Measurements from ENCODE around the gene TNFAIP1. TPM values are rescaled to one million over a fixed set of nuclear protein-coding genes. Genes with fewer than 3 reads are reported as not detected.
"Not testable (repeated sequence)": the region's sequence is repeated elsewhere in the genome, so short reads cannot be mapped to it uniquely, and the experiment has no call there.

Gene TNFAIP1, protein sequence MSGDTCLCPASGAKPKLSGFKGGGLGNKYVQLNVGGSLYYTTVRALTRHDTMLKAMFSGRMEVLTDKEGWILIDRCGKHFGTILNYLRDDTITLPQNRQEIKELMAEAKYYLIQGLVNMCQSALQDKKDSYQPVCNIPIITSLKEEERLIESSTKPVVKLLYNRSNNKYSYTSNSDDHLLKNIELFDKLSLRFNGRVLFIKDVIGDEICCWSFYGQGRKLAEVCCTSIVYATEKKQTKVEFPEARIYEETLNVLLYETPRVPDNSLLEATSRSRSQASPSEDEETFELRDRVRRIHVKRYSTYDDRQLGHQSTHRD
- total RNA-seq, result 58.5 TPM
- long read RNA-seq, transcript TNFAIP1-201 (7 exons, 3,627 nt), result major isoform, 36 of 111 reads
- long read RNA-seq, partial matches to known transcripts, result 68 of 111 reads
- long read RNA-seq, other reads (novel, unspliced or antisense), result 7 of 111 reads

DNA sequence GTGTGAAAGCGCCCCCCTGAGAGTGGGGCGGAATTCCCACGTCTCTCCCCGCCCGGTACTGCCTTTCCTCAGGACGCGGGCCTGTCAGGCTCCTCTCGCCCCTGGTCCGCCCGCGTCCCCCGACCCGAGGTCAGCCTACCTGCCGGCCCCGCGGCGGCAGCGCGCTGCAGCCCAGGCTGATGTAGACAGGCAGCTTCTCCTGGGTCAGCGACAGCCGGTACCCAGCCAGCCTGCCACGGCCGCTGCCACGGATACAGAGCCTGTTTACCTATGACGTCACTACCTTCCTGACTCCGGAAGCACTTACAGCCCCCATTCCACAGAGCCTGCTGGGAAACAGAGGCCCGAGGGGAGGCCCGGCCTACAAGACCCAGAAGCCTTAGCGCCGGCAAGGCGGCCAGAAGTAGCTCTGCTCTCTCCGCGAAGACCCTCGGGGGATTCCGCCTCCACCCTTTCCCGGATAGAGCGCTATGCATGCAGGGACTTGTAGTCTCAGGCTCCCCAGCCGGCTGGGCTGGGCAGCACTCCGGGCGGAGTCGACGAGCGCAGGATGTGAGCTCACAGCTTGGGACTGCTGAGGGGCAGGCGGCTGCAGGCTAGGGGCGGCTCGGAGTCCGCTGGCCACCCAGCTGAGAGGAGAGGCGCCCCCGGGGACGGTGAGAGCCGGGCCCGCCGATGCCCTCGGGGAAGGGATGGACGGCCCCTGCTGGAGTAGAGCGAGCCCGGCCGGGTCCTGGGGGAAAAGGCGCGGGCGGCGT lies at the start of gene TNFAIP1, which contains the start of gene IFT20:
Gene TNFAIP1, plus strand, starts transcription at position 561 of the 758 bp plus-strand sequence. CDS start 3,761 bp downstream, outside the sequence.
Gene IFT20, minus strand, starts transcription at position 272 of the 758 bp plus-strand sequence. CDS start 3,487 bp downstream, outside the sequence.
- peak; percentile 99 for DNase-seq (ENCODE audit: low spot score)
- intact Hi-C loops (cut with DNase I), result loop anchor here (1.0 to 5.0 kb wide), 3 partner anchors 22 to 617 kb away; partner anchors contain the start of genes PHF12, POLDIP2, SARM1 and VTN

DNA sequence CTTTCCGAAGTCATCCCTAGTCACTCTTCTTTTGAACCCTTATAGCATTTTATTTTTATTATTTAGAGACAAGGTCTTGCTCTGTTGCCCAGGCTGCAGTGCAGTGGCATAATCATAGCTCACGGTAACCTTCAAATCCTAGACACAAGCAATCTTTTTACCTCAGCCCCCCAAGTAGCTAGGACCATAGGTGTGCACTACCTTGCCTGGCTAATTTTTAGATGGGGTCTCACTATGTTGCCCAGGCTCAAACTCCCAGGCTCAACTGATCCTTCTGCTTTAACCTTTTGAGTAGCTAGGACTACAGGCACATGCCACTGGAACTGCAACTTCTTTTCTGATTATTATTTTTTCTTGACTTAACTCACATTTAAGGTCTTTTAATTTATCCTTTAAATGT lies 49.6 kb upstream of the TNFAIP1 start:
- DNase-seq (ENCODE audit: low spot score), result no peak
- intact Hi-C loops (cut with DNase I), result no loop called here

DNA sequence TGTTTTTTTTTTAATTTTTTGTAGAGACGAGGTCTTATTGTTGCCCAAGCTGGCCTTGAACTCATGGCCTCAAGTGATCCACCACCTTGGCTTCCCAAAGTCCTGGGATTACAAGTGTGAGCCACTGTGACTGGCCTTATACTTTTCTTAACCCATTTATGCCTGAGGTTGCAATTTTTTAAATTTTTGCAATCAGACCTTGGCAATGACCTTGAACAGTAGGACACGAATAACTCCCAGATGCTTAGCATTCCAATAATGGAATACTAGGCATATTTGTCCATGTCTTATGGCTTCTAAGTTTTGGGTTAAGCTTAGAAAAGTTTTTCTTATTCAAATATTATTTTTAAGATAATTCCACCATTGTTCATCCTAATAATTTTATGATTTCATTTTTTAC lies 44.9 kb upstream of the TNFAIP1 start:
- intact Hi-C loops (cut with DNase I), result no loop called here

DNA sequence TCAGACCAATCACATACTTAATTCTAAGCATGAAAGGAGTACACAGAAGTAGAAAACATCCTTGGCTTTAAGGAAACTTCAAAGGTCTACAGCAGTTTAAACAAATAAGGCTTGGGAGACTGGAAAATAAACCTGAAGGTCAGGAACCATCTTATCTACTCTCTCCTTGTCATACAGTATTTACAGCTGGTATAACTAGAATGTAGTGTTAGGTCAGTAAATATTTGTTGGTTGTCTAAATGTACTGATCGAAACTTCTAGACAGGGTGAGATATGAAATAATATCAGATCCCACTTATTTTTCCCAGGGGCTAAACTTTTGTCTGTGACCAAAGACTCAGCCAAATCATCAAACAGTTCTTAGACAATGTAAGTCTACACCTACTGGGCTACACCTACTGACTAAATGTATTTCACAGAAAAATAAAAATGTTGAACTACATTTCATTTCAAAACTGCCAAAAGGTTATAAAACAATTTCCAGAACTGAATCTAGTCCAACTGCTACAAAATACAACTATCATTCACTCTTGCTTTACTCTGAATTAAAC lies 43.7 kb upstream of the TNFAIP1 start:
- intact Hi-C loops (cut with DNase I), result no loop called here
- DNase-seq (ENCODE audit: low spot score), result no peak

More for the DNA sequence above, 44.9 kb upstream of the TNFAIP1 start:
- no peak for DNase-seq (ENCODE audit: low spot score)

DNA sequence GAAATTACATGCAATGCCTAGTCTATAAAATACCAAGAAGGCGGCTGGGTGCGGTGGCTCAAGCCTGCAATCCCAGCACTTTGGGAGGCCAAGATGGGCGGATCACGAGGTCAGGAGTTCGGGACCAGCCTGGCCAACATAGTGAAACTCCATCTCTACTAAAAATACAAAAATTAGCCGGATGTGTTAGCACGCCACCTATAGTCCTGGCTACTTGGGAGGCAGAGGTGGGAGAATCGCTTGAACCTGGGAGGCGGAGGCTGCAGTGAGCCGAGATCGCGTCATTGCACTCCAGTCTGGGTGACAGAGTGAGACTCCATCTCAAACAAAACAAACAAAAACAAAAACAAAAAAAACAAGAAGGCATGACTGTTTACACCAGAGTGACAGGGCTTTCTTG lies 42.7 kb upstream of the TNFAIP1 start:
- DNase-seq (ENCODE audit: low spot score); intact Hi-C loops (cut with DNase I): not testable (repeated sequence)

DNA sequence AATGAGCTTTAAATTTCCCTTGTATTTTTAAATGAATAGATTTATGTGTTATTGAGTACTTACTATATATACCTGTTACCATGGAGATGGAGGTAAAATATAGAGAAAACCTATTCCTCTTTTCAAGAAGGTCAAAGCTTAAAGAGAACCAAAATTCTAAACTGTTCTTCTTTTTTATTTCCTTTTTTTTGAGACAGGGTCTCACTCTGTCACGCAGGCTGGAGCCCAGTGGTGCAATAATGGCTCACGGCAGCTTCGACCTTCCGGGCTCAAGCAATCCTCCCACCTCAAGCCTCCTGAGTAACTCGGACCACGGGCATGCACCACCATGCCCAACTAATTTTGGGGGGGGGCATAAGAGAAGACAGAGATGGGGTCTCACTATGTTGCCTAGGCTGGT lies 41.6 kb upstream of the TNFAIP1 start:
- intact Hi-C loops (cut with DNase I), result no loop called here
- no peak for DNase-seq (ENCODE audit: low spot score)

DNA sequence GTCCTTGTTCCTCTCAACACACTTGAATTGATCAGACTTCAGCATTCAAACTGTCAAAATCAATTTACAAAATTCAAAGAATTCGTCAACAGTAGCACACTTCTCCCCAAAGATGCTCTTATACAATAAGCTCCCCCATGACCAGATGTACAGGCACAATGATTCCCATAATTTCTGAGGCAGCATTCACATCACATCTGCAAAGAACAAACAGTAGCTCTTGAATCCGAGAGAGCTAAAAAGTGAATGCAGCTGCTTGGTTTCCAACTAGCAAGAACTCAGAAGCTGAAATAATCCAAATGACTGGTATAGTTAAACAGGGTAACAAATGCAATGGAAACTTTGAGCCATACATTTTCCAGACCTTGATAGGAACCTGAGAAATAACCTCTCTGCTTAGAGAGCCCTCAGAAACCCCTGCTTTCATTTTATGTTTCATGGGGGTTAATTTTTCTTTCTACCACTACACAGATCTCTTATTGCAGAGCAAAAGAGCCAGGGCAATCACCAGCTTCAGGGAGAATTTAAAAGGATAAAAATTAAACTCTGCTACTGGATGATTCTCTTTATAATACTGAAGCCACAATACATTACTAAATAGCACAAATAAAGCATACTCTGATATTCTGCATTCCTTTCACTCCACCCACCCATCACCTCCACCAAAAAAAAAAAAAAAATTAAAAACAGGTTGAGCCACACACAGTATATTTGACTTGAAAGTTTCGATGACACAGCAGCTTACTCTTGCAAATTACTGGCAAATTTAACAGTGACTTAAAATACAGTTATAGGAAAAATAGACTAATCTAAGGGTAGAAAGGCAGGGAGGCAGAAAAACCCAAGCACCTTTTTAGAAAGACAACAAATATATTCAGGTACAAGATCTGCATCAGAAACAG lies 39.6 kb upstream of the TNFAIP1 start:
- DNase-seq (ENCODE audit: low spot score), result no peak
- intact Hi-C loops (cut with DNase I), result no loop called here

DNA sequence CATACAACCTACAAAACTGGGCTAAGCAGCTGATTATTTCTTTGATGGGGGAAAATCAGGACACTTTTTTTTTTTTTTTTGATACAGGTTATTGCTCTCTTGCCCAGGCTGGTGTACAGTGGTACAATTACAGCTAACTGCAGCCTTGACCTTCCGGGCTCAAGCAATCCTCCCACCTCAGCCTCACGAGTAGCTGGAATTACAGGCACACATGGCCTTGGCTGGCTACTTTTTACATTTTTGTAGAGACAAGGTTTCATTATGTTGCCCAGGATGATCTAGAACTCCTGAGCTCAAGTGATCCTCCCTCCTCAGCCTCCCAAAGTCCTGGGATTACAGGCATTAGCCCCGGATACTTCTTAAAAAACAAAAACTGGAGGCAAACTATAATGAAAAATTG lies 37.1 kb upstream of the TNFAIP1 start:
- no peak for DNase-seq (ENCODE audit: low spot score)
- intact Hi-C loops (cut with DNase I), result no loop called here

DNA sequence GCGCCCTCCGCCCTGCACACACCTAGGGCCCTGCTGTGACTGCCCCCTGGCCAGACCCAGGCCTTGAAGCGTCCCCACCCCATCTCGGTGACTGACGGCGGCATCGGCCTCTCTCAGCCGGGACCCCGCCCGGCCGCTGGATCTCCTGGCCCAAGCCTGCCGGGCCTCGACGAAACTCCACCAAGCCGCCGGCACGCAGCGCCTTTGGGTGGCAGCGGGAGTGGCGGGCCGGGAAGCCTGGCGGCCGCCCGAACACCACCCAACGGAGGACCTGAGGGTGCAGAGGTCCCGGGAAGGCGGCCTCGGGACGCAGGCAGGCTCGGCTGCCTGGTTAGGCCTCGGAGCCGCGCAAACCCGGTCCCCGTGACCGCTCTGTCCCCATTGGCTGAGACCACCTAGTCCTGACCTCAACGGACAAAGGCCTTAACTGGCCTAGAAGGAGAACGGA lies 28.6 kb upstream of the TNFAIP1 start:
- intact Hi-C loops (cut with DNase I), result no loop called here

DNA sequence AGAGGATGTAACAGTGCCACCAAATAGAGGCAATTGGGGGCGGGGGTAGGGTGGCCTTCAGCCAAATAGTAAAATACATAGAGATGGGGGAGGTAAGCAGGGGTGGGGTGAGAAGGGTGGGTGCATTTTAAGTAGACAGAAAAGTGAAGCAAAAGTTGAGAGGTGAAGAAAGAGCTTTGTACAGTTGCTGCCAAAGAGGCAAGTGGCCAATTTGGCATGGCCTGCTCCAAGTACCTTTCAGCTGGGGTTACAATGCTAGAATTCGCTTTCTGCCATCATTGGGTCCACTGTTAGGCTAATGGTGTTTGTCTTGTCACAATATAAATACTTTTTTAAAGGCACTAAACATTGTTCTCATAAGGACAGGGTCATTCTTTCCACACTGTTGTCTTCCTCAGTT lies 21.7 kb upstream of the TNFAIP1 start:
- intact Hi-C loops (cut with DNase I), result no loop called here

More for the DNA sequence above, 28.6 kb upstream of the TNFAIP1 start:
- DNase-seq (ENCODE audit: low spot score), result no peak

DNA sequence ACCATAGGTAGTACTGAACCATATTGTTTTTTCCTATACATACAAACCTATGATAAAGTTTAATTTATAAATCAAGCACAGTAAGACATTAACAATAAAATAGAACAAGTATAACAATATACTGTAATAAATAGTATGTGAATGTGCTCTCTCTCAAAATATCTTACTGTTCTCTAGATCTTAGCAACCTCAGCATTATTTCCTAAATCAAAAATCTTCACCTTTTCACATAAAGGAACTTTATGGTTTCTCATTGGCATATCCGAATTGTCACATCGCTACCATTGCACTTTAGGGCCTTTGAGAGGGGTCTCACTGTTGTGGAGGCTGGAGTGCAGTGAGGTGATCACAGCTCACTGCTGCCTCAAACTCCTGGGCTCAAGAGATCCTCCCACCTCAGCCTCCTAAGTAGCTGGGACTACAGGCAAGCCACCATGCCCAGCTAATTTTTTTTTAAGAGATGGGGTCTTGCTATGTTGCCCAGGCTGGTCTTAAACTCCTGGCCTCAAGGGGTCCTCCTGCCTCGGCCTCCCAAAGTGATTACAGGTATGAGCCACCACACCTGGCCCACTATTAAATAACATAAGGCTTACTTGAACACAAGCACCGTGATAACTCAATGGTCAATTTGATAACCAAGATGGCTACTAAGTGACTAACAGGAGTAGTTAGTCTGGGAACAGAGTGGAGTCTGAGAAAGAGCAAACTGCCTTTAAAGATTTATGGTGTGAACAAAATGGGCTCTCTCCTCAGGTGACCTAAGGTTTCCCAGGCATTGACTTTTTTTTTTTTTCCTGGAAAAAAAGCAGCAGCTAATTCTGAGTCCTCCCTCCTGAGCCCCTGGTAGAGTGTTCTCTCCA lies 19.5 kb upstream of the TNFAIP1 start:
- intact Hi-C loops (cut with DNase I), result no loop called here
- DNase-seq (ENCODE audit: low spot score), result no peak

More for the DNA sequence above, 21.7 kb upstream of the TNFAIP1 start:
- no peak for DNase-seq (ENCODE audit: low spot score)

DNA sequence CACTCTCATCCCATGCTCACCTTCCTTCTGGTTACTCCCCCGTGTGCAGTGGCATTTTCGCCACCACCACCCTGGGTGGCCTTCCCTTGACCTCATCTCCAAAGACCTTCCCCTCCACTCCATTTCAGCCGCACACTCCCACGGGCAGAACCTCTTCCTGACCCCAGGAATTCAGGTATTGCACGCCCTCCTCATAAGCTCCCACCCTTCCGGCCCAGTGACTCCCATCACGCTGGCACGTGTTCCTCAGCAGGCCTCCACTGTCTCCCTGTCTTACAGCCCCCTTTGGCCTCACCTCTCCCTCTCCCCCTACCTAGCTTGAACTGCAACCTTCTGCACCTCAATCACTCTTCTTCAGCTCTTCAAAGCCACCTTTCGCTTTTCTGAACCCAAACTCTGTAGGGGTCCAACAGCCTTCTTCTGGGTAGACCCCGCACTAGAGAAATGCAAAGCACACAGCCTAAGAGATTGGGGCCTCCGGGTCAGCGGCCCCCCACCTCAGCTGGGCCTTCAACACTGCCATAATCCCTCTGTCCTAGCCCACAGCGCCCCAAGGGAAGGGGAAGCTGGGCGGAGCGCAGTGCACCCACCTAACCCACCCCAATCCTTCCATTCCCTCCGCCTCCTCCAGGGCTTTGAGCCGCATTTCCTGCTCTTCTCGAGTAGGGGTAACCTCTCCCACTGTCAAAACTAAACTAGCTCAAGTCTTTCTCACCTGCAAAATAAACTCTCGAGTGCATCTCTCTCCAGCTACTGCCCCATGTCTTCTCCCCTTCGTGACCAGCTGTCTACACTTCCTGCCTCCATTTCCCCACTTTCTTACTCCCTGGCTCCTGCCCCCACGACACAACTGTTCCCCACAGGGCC lies 18.2 kb upstream of the TNFAIP1 start:
- intact Hi-C loops (cut with DNase I), result no loop called here
- DNase-seq (ENCODE audit: low spot score), result no peak

DNA sequence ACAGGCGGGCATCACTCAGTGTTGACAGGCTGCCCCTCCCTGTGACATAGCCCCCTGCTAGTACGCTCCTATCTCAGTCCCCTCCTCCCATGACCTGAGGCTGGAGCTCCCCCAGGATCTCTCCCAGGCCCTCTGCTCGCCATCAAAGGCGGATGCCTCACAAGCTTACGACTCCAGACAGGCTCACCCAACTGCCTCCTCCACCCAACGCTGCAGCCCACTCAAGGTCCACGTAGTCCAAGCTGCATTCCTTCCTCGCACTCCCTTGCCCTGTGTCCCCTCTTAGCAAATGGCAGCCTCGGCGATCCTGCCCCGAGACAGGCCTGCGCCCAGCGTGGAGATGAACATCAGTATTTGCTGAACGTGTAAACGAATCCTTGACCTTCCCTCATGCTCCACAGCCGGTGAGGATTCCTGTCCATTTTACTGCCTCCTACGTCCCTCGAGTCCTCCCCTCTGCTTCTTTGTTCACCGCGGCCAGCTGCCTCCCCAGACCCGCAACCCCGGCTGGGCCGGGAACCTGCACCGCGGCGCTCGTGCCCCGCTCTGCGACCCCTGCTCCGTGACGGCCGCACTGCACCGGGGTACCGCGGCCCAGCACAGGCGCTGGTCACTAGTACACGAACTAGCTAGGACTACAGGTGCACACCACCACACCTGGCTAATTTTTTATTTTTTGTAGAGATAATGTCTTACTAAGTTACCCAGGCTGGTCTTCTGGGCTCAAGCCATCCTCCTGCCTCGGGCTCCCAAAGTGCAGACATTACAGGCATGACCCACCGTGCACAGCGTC lies 17.4 kb upstream of the TNFAIP1 start:
- DNase-seq (ENCODE audit: low spot score), result no peak
- intact Hi-C loops (cut with DNase I), result no loop called here

DNA sequence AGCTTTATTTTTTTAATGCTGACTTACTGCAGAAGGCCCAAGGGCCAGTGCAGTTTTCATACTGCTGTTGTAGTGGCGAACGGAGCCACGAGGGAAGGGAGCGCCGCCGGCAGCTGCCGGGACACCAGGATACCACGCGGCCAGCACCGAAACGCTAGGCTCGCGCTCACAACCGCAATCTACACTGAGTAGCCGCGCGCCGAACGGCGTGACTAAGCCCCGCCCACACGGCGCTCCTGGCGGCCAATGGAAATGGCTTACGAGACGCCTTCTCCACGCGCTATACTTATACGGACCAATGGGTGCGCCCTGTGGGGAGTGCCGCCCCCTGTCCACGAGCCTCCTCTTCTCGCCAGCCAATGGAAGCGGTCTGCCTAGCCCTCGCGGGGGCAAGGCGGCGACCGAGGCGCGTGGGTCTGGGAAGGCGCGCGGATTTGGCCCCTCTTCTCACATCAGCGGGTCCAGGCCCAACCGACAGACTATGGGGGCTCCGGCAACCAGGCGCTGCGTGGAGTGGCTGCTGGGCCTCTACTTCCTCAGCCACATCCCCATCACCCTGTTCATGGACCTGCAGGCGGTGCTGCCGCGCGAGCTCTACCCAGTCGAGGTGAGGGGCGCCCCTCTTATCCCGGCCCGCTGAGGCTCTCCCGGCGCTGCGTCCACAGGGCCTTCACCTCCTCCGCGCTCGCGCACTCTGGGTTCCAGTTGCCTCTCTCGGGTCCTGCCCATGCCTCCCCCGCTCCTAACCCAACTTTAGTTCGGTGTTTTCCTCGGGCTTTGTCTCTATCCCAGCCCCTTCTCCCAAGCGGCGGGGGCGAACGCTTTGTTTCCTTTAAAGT lies 16.6 kb upstream of the TNFAIP1 start, which contains the start of gene TMEM97:
Gene TMEM97, plus strand, starts transcription at position 442 of the 839 bp plus-strand sequence. Its CDS starts 40 bp downstream, at position 482.
- peak; percentile 96 for DNase-seq (ENCODE audit: low spot score)
- intact Hi-C loops (cut with DNase I), result no loop called here

DNA sequence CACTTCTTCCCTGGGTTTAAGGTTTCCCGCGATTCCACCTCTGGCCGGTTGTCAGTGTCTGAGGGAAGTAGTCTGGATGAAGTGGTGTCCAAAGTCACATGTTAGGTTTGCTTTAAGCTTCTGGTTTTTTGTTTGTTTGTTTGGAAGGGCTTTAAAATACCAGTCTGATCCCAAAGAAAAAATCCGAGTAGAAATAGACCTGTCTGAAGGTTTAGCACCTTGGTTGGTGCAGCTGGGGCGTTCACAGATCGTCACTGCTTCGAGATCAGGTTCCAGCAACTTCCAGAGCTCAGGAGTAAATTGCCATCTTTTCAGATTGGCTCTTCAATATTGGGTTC lies 16.0 kb upstream of the TNFAIP1 start:
- intact Hi-C loops (cut with DNase I), result no loop called here
- DNase-seq (ENCODE audit: low spot score), result no peak

All from cardiac septum (tissue), 1 donor.